Duodenal mucosa (tissue), 2 donors: Measurements from ENCODE around the gene TMEM214.

ENCODE experiments used
- H3K27ac ChIP-seq: one replicate; pipeline ENCODE4 v1.7.0; 2013; ENCODE audit warnings: low read depth, low read length
- H3K27me3 ChIP-seq, 2 donors: one replicate each; pipeline ENCODE4 v1.7.0; 2013; ENCODE audit warnings: low read length in 2 of 2, control low read depth in 1 of 2; ENCODE audit not compliant: insufficient read depth in 2 of 2, control insufficient read depth in 1 of 2
- H3K36me3 ChIP-seq, 2 donors: one replicate each; pipeline ENCODE4 v1.7.0; 2013; ENCODE audit warnings: low read length in 2 of 2, control low read depth in 1 of 2; ENCODE audit not compliant: insufficient read depth in 2 of 2, control insufficient read depth in 1 of 2
- H3K4me1 ChIP-seq, 2 donors: one replicate each; pipeline ENCODE4 v1.7.0; 2013; ENCODE audit warnings: low read length in 2 of 2, control low read depth in 1 of 2; ENCODE audit not compliant: insufficient read depth in 2 of 2, control insufficient read depth in 1 of 2
- H3K4me3 ChIP-seq, 2 donors: one replicate each; pipeline ENCODE4 v1.7.0; 2013; ENCODE audit warnings: low read length in 2 of 2, low read depth in 1 of 2
- H3K9ac ChIP-seq, 2 donors: one replicate each; pipeline ENCODE4 v1.7.0; 2013; ENCODE audit warnings: low read length in 2 of 2, low read depth in 1 of 2
- H3K9me3 ChIP-seq, 2 donors: one replicate each; pipeline ENCODE4 v1.7.0; 2013; ENCODE audit warnings: low read length in 2 of 2, control low read depth in 1 of 2; ENCODE audit not compliant: control insufficient read depth in 1 of 2

TMEM214 gene

GRCh38 chr2:27009083-27009482, 23.7 kb upstream of the TMEM214 start:
- no peak overlapping the region for H3K27ac ChIP-seq
- no peaks in the 10 kb centered on the region for H3K27me3 ChIP-seq
- H3K9ac ChIP-seq, result no peak overlapping the region
- no peaks in the 10 kb centered on the region for H3K4me1 ChIP-seq
- no peaks in the 10 kb centered on the region for H3K9me3 ChIP-seq
- no peaks in the 10 kb centered on the region for H3K36me3 ChIP-seq
- no peak overlapping the region for H3K4me3 ChIP-seq

GRCh38 chr2:27009716-27010115, 23.0 kb upstream of the TMEM214 start:
- no peaks in the 10 kb centered on the region for H3K9me3 ChIP-seq
- H3K4me3 ChIP-seq, result no peak overlapping the region
- H3K27ac ChIP-seq, result no peak overlapping the region
- no peaks in the 10 kb centered on the region for H3K4me1 ChIP-seq
- H3K36me3 ChIP-seq, result no peaks in the 10 kb centered on the region
- no peak overlapping the region for H3K9ac ChIP-seq
- H3K27me3 ChIP-seq, result no peaks in the 10 kb centered on the region

- no peak overlapping the region for H3K9ac ChIP-seq
- H3K27ac ChIP-seq, result no peak overlapping the region
- no peaks in the 10 kb centered on the region for H3K9me3 ChIP-seq
- H3K27me3 ChIP-seq, result no peaks in the 10 kb centered on the region
- H3K36me3 ChIP-seq, result no peaks in the 10 kb centered on the region
- no peak overlapping the region for H3K4me3 ChIP-seq
- peaks cover under 1 to 3% of the 10 kb centered on the region in 2 donors for H3K4me1 ChIP-seq
Observed at GRCh38 chr2:27010139-27010538, 22.6 kb upstream of the TMEM214 start.

GRCh38 chr2:27013738-27014137, 19.0 kb upstream of the TMEM214 start:
- H3K36me3 ChIP-seq, result no peaks in the 10 kb centered on the region
- no peak overlapping the region for H3K27ac ChIP-seq
- H3K27me3 ChIP-seq, result no peaks in the 10 kb centered on the region
- H3K4me3 ChIP-seq, result no peak overlapping the region
- peaks cover 13 to 16% of the 10 kb centered on the region in 2 donors for H3K4me1 ChIP-seq
- H3K9ac ChIP-seq, result no peak overlapping the region
- no peaks in the 10 kb centered on the region for H3K9me3 ChIP-seq

DNA sequence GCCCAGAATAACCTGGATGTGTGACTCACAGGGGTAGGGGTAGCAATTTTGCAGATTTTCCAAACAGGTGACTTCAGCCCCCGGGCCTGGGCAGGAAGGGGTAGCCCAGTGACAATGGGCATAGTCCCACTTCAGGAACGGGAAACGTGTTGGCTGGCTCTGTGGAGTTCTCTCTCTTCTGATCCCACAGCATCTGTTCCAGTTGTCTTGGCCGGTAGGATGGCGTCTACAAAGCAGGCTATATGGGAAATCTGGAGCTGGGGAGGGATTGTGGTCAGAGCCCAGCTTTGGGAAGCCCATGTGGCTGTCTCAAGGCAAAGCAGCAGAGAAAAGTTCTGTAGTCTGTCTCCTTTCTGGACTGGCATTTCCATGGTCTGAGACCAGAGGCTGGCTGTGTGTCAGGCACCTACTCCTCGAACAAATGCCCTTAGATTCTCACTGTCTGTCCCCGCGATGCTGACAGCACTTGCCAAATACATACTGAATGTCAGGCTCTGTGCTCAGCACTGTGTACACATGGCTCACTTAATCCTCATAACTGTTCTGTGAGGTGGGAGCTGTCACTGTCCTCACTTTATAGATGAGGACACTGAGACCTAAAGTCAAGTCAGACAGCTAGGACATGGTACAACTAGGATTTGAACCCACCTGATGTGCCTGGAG, 17.9 kb upstream of the TMEM214 start:
- H3K27ac ChIP-seq, result no peak overlapping the region
- H3K9ac ChIP-seq, result peak overlapping the region in 1 of 2 donors; percentile 12
- H3K9me3 ChIP-seq, result no peaks in the 10 kb centered on the region
- no peaks in the 10 kb centered on the region for H3K27me3 ChIP-seq
- H3K4me3 ChIP-seq, result no peak overlapping the region
- no peaks in the 10 kb centered on the region for H3K36me3 ChIP-seq
- peaks cover 20 to 21% of the 10 kb centered on the region in 2 donors for H3K4me1 ChIP-seq

- Histone ChIP-seq H3K27ac (no peak overlapping the region), H3K4me1 (peaks cover 40 to 41% of the 10 kb centered on the region in 2 donors), H3K4me3 (no peak overlapping the region)
Observed at GRCh38 chr2:27016801-27017325, 15.9 kb upstream of the TMEM214 start.

DNA sequence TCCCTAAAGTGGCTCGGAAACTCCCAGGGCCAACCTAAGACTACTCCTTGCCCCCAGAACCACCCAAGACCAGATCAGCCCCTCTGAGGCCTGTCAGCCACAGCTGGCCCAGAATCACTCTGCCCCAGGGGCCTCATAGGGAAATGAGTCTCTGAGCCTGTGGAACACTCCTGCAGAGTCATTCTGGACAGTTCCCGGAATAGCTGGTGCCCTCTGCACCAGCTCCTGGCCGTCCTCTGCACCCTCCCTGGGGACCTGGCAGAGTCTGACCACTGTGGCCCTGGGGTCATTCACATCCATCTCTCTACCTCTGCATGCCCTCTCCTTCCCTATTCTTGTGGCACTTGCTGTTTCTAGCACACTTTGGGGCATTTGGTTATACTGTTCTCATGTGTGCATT, 14.6 kb upstream of the TMEM214 start:
- H3K4me3 ChIP-seq, result no peak overlapping the region
- no peaks in the 10 kb centered on the region for H3K27me3 ChIP-seq
- no peak overlapping the region for H3K9ac ChIP-seq
- peaks cover 41 to 42% of the 10 kb centered on the region in 2 donors for H3K4me1 ChIP-seq
- no peaks in the 10 kb centered on the region for H3K36me3 ChIP-seq
- no peak overlapping the region for H3K27ac ChIP-seq
- H3K9me3 ChIP-seq, result no peaks in the 10 kb centered on the region

More at GRCh38 chr2:27016801-27017325, 15.9 kb upstream of the TMEM214 start:
- no peaks in the 10 kb centered on the region for H3K36me3 ChIP-seq
- no peaks in the 10 kb centered on the region for H3K9me3 ChIP-seq
- no peaks in the 10 kb centered on the region for H3K27me3 ChIP-seq
- H3K9ac ChIP-seq, result no peak overlapping the region

DNA sequence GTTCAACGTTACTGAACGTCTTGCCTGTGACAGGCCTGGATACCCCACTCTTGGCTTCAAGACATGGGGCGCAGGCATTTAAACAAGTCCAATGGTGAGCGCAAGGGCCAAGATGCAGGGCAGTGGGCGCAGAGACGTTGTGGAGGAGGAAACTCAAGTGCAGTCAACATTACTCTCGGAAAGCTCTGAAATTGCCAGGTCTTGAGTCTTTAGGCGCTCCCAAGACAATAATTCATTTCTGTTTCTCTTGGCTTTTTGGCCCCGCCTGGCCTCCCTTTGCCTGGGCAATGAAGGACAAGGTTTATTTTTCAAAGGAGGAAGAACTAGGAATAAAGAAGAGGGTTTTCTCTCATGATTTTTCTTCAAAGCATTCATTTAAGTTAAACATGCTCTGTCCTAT, 13.3 kb upstream of the TMEM214 start:
- Histone ChIP-seq H3K27ac (no peak overlapping the region), H3K4me3 (no peak overlapping the region), H3K27me3 (no peaks in the 10 kb centered on the region), H3K4me1 (peaks cover 41 to 42% of the 10 kb centered on the region in 2 donors), H3K36me3 (peaks cover 0 to 6% of the 10 kb centered on the region in 2 donors), H3K9me3 (no peaks in the 10 kb centered on the region), H3K9ac (no peak overlapping the region)

- Histone ChIP-seq H3K36me3 (peaks cover 0 to 12% of the 10 kb centered on the region in 2 donors), H3K27ac (no peak overlapping the region), H3K9ac (no peak overlapping the region), H3K9me3 (no peaks in the 10 kb centered on the region), H3K4me1 (peaks cover 39% of the 10 kb centered on the region in 2 donors), H3K27me3 (no peaks in the 10 kb centered on the region), H3K4me3 (no peak overlapping the region)
Observed at GRCh38 chr2:27019931-27020855, 12.6 kb upstream of the TMEM214 start.
